CD4-positive, alpha-beta T cell treated with Interleukin-17A for 1 hour (primary cell): ENCODE results near the gene RANBP10.
"Not testable (repeated sequence)": the region's sequence is repeated elsewhere in the genome, so short reads cannot be mapped to it uniquely, and the experiment has no call there.

Experiments used
- DNase-seq: peaks from one replicate; pipeline ENCODE4 v3.0.0-alpha.2; 2020

RANBP10 gene

DNA sequence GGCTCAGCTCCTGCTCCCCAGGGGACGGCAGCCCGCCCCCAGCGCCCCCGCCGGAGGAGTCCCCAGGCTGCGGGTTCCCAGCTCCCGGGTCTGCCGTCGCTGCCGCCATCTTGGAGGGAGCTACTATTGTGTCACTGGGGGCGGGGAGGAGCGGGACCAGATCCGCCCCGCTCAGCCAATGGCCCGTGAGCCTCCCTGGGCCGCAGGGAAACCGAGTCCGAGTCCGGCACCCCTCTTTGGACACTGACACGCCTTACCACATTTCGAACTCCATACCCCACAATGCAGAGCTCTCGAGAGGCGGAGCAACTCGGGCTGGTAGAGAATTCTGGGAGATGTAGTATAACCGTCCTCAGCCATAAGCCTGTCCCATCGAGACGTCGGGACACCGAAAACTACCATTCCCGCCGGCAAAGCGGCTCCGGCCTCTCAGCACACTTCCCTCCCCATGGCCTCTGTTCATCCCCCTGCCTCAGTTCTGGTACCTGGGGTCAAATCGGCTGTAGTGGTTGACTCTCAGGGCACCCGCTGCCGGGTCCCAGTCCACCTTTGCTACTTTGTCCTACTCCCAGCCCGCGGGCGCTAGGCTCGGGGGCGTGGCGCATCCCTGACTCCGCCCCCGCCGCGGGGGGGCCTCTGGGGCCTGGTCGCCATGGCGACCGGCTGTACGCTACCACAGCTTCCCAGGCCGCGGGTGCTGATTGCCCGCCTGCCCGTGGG, at the start of gene RANBP10, which contains the start of gene TSNAXIP1:
Gene RANBP10, minus strand, starts transcription at position 133 of the 720 bp plus-strand sequence. Its CDS starts 24 bp downstream, at position 109.
Gene TSNAXIP1, plus strand, starts transcription at position 462 of the 720 bp plus-strand sequence. CDS start 261 bp downstream, outside the sequence.
- DNase-seq: peak; percentile 99

DNA sequence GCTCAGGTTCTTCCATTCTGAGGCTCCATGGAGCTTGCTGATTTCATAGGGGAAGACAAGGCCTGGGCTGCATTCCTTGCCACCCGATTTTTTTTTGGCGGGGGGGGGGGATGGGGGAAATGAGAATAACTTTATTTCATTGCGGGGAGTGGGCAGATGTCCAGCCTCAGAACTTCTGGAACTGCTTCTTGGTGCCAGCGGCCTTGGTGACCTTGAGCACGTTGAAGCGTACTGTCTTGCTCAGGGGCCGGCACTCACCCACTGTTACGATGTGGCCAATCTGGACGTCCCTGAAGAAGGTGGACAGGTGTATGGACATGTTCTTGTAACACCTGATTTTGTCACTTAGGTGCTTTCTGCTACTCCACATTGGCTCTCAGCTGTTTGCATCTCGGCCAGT, 49.4 kb upstream of the RANBP10 start:
- no peak for DNase-seq

DNA sequence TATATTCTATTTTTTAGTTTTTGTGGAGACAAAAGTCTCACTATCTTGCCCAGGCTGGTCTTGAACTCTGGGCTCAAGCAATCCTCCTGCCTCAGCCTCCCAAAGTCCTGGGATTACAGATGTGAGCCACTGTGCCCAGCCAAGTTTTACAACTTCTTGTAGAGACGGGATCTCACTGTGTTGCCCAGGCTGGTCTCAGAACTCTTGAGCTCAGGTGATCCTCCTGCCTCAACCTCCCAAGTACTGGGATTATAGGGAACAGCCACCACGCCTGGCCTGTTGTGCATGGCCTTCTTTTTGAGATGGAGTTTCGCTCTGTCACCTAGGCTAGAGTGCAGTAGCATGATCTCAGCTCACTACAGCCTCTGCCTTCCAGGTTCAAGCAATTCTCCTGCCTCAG, 47.3 kb upstream of the RANBP10 start:
- DNase-seq: no peak

DNA sequence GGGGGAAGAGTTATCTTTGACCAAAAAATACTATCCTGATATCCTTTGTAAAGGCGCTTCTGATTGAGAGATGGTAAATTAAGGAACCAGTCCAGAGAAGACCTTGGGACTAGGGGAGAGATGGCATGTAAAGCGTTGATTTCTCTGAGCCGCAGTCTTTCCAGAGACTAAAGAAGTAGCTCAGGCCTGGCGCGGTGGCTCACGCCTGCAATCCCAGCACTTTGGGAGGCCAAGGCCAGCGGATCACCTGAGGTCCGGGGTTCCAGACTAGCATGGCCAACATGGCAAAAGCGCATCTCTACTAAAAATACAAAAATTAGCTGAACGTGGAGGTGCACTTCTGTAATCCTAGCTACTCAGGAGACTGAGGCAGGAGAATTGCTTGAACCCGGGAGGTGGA, 41.8 kb upstream of the RANBP10 start:
- no peak for DNase-seq

DNA sequence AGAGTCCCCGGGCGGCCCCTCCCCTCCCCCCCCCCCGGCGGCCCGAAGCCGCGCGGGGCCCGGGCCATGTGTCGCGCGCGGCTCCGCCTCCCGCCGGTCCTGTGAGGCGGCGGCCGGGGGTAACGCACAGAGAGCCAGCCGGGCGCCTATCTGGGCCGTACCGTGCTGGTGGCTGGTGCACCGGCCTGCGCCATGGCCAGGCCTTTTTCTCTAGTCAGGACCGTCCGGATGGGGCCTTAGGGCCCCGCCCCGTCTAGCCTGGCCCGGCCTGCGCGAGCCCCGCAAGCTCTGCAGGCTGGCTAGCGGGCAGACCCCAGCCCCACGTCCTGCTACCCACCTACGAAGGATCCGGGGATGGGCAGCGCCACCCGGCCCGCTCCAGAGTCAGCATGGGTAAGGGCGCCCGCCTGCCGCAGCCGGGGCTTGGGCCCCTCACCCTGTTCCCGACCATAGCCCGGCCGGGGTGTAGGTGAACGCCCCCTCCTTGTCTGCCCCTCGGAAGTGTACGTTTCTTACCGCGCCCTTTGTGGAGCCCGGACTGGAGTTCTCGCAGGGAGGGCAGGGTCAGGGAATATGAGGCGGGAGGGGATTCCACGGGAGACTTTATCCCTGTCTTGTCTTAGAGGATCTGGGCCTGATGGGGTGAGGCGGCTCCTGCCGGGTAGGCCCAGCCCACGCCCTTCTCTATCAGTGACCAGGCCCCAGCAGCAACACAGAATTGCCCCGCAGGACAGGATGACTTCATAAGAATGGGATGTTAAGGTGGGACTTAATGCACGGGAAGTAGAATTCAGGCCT, 40.9 kb upstream of the RANBP10 start, which contains the start of gene CENPT:
Gene CENPT, minus strand, starts transcription at position 630 of the 798 bp plus-strand sequence. CDS start 13,834 bp downstream, outside the sequence.
- no peak for DNase-seq

DNA sequence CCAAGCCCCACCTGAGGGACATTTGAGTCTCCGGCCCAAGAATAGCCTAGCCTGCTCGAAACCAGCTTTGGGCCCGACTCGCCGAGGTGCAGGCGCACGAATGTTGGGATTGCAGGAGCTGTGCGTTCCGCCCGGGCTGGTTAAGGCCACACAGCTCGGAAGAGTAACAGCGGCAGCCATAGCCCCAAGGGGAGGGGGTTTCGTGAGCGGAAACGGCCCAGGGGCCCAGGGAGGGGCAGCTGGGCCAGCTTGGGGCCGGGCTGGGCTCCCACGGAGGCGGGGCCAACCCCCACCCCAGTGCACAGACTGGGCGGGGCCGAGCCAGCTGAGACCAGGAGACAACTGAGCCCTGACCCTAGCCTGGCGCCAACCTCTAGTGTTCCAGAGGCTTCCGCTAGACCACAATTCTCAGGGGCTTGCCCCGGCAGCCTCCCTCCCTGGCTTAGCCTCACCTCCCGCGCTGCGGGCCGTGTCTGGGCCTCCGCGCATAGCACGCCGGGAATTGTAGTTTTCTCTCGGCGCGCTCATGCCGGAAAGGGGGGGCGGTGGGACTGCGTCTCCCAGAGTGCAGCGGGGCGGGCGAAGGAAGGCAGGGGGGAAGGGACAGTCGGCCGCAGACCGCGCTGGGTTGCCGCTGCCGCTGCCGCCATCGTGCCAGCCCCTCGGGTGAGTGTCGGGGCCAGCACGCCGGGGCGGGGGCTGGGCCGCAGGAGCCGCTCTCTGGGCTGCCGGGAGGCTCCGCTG, 40.1 kb upstream of the RANBP10 start, which contains the start of gene NUTF2:
Gene NUTF2, plus strand, starts transcription at position 614 of the 744 bp plus-strand sequence. CDS start 18,198 bp downstream, outside the sequence.
- DNase-seq: peak; percentile 96

DNA sequence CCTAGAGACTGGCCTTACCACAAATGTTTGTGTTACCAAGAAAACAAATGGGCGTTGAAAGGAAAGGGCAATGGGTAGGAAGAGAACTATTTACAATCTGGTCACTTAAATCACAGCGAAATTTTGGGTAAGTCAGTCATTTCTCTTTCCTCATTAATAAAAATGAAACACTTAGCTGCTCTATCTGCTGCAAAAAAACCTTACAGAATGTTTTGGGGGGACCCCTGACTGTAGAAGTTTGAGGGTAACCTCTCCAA, 39.6 kb upstream of the RANBP10 start:
- no peak for DNase-seq

DNA sequence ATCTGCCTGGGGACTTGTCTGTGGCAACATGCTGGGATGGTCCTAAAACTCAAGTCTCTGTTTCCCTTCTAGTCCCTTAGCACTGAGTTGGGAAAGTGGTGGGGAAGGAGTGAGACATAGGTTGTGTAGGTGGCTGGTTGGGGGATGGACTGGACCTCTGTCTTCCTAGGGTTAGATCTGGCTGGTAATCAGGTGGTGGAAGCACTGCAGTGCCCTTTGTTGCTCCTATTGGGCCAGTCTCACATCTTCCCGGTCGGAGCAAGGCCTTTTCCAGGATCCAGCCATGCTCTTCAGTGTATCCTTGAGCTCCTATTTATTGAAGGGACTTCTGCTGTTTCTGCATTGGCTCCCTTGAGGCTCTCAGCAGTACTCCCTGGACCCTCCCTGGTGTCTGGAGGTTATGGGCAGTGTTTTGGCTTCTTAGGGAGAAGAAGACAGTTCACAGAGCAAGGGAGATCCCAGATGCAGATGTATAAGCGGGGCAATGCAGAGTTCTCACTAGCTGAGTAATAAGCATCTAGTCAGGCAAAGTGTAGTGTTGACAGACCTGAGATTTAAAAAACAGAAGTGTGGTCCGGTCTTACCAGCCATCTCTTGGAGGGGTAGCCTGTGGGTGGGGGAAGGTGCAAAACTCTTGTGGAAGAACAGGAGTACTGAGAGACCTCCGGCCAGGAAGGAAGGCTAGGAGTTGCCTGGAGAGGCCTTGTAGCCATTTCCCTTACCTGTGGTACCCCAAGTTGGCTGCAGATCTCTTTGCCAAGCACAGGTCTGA, 39.1 kb upstream of the RANBP10 start:
- DNase-seq: no peak

DNA sequence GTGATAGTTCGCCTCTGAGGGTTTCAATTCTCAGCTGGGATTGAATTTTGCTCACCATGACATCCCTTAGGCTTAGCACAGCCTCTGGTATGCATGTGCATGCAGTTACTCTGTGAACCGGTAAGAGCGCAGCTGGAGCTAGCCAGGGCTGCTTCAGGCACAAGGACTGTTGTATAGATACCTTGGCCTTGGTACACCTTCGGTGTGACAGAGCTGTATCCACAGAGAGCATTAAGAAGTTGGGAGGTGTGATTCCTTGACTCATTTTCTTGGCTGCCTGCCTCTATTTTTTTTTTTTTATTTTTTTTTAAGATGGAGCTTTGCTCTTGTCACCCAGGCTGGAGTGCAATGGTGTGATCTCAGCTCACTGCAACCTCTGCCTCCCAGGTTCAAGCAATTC, 38.1 kb upstream of the RANBP10 start:
- DNase-seq: no peak

DNA sequence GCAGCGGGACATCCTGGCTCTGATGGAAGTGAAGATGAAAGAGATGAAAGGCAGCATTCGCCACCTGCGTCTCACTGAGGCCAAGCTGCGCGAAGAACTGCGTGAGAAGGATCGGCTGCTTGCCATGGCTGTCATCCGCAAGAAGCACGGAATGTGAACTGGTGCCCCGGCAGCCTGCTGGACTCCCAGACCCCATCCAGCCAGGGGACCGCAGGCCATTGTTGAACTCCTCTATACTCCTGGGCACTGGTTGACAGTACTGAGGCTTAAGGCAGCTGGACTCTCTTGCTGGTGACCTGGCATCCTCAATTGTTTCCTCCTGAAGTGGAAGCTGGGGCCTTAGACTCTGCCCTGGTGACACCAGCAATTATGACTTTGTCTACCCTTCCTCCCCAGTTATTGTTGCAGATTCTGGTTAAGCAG, 37.0 kb upstream of the RANBP10 start:
- DNase-seq: no peak

DNA sequence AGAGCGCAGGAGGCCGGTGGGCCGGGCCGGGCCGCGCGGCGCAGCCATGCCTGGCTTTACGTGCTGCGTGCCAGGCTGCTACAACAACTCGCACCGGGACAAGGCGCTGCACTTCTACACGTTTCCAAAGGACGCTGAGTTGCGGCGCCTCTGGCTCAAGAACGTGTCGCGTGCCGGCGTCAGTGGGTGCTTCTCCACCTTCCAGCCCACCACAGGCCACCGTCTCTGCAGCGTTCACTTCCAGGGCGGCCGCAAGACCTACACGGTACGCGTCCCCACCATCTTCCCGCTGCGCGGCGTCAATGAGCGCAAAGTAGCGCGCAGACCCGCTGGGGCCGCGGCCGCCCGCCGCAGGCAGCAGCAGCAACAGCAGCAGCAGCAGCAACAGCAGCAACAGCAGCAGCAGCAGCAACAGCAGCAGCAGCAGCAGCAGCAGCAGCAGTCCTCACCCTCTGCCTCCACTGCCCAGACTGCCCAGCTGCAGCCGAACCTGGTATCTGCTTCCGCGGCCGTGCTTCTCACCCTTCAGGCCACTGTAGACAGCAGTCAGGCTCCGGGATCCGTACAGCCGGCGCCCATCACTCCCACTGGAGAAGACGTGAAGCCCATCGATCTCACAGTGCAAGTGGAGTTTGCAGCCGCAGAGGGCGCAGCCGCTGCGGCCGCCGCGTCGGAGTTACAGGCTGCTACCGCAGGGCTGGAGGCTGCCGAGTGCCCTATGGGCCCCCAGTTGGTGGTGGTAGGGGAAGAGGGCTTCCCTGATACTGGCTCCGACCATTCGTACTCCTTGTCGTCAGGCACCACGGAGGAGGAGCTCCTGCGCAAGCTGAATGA, 36.4 kb upstream of the RANBP10 start:
- peak; percentile 72 for DNase-seq

DNA sequence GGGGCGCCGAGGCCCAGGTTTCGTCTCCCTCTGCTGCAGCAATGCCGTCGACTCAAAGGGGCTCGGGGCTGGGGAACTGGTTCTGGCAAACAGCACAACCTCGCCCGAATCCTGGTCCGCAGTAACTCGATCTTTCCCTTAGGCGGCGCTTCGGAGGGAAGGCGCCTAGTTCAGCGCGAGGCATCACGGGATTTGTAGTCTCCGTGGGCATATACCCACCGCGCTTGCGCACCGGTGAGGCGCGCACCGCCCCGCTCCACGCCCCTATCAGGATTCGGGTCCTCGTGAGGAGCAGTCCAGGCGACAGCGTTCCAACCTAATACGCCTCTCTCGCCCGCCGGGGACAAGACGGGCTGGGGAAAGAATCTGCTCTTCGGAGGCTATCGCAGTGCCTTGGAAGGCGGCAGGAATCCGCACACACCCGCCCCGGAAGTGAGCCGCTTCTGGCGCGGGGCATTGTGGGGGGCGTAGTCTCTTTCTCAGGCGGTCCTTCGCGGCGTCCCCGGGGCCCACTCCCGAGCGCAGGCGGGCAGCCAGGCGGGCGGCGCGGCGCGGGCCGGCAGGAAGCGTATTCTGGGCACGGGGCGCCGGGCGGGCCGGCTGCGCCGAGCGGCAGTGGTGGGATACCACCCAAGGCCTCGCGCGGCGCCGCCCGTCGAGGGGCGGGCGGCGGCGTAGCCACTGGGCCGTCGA, 35.6 kb upstream of the RANBP10 start, which contains the start of gene THAP11:
Gene THAP11, plus strand, starts transcription at position 505 of the 693 bp plus-strand sequence. CDS start 235 bp downstream, outside the sequence.
- peak; percentile 96 for DNase-seq

DNA sequence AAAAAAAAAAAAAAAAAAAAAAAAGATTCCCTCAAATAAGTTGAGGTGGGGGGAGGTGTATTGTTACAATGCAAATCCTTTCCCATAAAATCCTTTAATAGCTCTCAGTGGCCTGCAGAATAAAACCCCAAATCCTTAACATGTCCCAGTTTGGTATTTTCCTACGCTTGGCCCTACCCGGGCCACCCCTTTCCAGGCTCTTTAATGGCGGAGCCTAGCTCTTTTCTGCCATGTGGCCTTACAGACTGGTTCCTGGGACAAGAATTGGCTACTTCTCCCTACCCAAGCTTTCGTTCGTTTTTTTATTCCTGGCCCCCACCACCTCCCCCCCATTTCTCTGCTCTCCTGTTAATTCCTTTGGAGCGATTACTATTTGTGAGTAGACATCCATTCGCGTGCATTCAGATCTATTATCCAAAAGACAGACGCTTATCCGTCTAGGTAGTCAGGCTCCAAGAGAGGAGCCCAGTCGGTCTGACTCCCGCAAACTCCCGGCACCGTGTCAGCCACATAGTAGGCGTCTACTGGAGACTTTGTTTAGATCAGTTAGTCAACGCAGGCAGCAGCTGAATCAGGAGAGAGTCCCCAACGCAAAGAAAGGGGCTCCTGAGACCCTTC, 34.9 kb upstream of the RANBP10 start:
- no peak for DNase-seq

DNA sequence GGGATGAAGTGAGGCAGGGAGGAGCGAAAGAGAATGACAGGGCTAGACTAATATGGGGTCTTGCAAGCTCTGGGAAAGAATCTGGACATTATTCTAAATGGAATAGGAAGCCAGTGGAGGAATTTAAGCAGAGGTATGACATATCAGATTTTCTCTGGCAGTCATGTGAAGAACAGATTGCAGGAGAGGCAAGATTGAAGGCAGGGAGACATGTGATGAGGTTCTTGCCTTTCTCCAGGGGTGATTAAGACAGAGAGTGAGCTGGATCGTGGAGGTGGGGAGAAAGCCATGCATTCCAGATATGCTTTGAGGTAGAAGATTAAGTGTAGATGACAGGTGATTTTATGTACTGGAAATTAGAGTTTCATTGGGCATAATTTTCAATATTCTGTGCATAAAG, 31.5 kb upstream of the RANBP10 start:
- no peak for DNase-seq

DNA sequence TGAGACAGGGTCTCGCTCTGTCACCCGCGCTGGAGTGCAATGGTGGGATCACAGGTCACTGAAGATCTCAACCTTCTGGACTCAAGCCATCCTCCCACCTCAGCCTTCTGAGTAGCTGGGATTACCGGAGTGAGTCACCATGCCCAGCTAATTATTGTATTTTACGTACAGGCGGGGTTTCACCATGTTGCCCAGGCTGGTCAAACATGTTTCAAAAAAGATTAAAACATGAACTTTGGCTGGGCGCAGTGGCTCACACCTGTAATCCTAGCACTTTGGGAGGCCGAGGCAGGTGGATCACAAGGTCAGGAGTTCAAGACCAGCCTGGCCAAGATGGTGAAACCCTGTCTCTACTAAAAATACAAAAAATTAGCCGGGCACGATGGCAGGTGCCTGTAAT, 30.8 kb upstream of the RANBP10 start:
- not testable (repeated sequence) for DNase-seq

DNA sequence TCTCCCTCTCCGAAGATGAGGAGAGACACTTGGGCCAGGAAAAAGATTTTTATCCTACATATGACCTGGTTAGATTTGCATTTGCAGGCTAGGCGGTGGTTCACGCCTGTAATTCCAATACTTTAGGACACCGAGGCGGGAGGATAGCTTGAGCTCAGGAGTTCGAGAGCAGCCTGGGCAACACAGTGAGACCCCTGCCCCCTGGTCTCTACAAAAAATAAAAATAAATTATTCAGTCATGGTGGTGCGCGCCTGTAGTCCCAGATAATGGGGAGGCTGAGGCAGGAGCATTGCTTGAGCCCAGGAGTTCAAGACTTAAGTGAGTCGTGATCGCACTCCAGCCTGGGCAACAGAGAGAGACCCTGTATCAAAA, 27.9 kb upstream of the RANBP10 start:
- no peak for DNase-seq

DNA sequence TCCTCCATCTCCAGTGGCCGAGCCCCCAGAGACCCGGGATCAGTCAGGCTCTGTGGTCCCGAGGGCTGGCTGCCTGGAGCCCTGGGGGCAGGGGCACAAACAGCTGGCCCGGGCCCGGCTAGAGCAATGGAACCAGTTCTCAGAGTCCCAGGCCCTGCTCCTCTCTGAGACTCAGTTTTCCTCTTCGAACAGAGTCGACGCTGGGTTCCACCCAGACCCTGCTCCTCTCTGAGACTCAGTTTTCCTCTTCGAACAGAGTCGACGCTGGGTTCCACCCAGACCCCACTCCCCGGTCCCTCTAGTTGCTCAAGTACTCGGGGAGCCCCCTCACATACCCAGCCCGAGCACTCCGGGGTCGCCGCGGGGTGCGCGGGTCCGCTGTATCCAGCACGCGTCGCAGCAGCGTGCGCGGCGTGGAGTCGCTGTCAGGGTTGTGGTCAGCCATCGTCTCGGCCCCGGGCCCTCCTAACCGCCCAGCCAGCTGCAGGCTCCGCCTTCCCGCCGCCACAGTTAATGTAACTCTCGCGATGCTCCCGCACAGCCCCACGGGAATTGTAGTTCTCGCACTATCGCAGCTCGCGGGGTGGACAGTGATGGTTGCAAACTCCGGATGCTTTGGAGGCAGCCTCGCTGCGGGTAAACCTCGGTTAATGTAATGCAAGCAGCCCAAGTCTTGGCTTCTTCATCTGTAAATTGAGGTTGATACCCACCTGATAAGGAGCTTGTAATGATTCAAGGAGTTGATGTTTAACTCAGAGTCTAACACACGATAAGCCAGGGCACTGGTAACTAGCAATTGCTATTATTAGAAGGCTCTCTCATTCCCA, 27.3 kb upstream of the RANBP10 start:
- peak; percentile 95 for DNase-seq

DNA sequence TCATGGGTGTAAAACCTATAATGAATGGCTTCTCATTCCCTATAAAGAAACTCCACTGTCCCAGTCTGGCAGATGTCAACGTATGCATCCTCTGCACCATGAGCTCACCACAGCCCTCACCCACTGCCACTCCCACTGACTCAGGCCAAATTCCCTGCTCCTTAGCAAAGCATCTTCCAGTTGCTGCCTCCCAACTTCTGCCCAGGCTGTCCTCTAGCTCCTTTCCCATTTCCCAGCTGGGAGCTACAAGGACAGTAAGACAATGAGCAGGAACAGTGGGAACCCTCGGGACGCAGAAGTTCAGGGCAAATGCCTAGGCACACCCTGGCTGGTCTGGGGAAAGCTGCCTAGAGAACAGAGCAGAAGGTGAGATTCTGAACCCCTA, 26.7 kb upstream of the RANBP10 start:
- DNase-seq: no peak

DNA sequence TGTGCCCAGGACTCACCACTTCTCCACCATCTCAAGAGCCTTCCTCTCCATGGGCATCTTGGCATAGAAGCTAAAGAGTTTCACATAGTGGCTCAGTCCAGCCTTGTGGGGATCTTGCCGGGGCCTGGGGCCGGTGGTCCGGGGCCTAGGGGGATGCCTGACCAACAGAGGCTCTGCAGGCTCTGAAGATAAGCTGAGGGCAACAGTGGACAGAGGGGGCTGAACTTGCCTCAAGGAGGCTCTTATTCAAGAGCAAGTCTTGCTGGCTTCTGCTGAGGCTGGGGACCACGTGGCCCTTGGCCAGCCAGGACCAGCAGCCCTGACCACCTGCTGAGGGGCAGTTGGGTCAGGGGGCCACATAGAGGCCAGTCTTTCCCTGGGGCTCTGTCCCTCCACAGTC, 22.3 kb upstream of the RANBP10 start:
- no peak for DNase-seq

DNA sequence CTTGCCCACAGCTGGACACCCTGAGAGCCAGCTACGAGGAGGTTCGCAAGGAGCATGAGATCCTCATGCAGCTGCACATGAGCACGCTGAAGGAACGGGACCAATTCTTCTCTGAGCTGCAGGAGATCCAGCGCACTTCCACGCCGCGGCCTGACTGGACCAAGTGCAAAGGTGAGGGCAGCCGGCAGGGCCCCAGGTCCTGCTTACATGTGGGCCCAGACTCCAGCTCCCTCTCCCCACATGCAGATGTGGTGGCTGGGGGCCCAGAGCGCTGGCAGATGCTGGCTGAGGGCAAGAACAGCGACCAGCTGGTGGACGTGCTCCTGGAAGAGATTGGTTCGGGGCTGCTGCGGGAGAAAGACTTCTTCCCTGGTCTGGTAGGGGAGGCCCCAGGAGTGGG, 19.5 kb upstream of the RANBP10 start:
- DNase-seq: no peak
